GM21737 (cell line): ENCODE data around the gene RELN.

Experiments used
- ATAC-seq: cut with Tn5 transposase; IDR thresholded peaks from one replicate; pipeline ENCODE4 v1.9.1; 2021; ENCODE audit warnings: mild to moderate bottlenecking, moderate library complexity; ENCODE audit not compliant: unreplicated experiment

The RELN gene

GRCh38 chr7:103990991-103991390 lies 1.5 kb upstream of the RELN start:
- no peak for ATAC-seq

GRCh38 chr7:103989785-103990767 lies 618 bp upstream of the RELN start:
- no peak for ATAC-seq

GRCh38 chr7:103988468-103989199 lies 824 bp downstream of the RELN start:
- no peak for ATAC-seq

- no peak for ATAC-seq
Observed at GRCh38 chr7:103987451-103987850, 2.0 kb downstream of the RELN start.

GRCh38 chr7:103985565-103986126 lies 3.8 kb downstream of the RELN start:
- no peak for ATAC-seq

GRCh38 chr7:103984050-103984449 lies 5.4 kb downstream of the RELN start:
- ATAC-seq: no peak

GRCh38 chr7:103983201-103983977 lies 6.1 kb downstream of the RELN start:
- no peak for ATAC-seq

- no peak for ATAC-seq
Observed at GRCh38 chr7:103981003-103981423, 8.4 kb downstream of the RELN start.

- ATAC-seq: no peak
Observed at GRCh38 chr7:103972779-103973434, 16.6 kb downstream of the RELN start.

- ATAC-seq: no peak
Observed at GRCh38 chr7:103967401-103967800, 22.1 kb downstream of the RELN start.

GRCh38 chr7:103966593-103967277 lies 22.7 kb downstream of the RELN start:
- ATAC-seq: no peak

GRCh38 chr7:103964269-103964668 lies 25.2 kb downstream of the RELN start:
- ATAC-seq: no peak

- no peak for ATAC-seq
Observed at GRCh38 chr7:103962070-103962469, 27.4 kb downstream of the RELN start.

- ATAC-seq: no peak
Observed at GRCh38 chr7:103958284-103958818, 31.1 kb downstream of the RELN start.

DNA sequence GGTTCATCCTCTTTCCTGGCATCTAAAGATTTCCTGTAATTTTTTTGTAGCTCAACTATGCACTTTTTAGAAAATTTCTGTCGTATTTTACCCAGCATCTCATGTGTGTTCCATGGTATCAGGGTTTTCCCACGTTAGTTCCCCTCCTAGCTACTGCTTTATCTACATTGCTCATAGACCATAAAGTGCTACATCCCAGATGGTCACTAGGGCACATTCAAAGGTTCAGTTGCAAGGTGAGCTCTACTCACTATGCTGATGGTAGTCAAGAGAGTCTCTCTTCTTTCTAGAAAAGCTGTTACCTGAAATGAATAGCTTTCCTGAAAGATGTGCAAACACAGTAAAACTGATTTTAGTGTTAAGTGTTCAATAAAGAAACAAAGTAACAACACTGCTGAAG lies 33.5 kb downstream of the RELN start:
- ATAC-seq: no peak

- ATAC-seq: no peak
Observed at GRCh38 chr7:103952408-103952807, 37.0 kb downstream of the RELN start.

DNA sequence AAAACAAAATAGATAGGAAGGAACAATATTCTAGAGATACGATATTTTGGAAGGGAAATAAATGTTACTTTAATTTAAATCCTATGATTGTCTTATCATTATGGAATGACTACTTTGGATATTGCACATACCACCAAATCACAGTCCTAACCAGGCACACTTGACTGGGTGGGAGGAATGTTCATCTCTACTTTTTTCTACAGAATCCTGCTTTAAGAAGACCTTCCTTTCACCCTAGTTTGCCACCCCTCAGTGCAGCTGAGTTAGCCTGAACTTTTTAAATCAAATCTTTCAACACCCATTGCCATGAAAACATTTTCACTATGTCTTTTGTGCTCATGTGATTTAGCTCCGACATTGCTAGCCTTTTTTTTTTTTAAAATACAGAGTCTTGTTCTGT lies 38.1 kb downstream of the RELN start:
- ATAC-seq: no peak

DNA sequence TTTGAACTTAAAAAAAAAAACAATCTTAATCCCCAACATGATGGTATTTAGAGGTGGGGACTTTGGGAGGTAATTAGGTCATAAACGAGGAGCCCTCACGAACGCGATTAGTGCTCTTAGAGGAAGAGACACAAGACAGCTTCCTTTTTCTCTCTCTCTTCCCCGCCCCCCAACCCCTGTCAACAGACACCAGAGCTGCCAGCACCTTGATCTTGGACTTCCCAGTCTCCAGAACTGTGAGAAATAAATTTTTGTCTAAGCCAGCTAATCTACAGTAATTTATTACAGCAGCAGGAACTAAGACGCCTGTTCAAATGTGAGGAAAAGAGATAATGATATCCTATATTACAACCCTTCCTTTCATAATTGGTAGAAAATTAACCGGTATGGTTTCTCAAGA lies 40.1 kb downstream of the RELN start:
- no peak for ATAC-seq

GRCh38 chr7:103947026-103947655 lies 42.3 kb downstream of the RELN start:
- ATAC-seq: no peak
